ENCODE results near the gene ADCY9. TPM values are rescaled to one million over a fixed set of nuclear protein-coding genes. Genes with fewer than 3 reads are reported as not detected.
A peak's percentile ranks its signal among the peaks of the same experiment; 100 is the strongest.

ADCY9 gene
- total and polyA plus RNA-seq, 8 donors = 6.6 to 20.9 (median 18.0) TPM

DNA sequence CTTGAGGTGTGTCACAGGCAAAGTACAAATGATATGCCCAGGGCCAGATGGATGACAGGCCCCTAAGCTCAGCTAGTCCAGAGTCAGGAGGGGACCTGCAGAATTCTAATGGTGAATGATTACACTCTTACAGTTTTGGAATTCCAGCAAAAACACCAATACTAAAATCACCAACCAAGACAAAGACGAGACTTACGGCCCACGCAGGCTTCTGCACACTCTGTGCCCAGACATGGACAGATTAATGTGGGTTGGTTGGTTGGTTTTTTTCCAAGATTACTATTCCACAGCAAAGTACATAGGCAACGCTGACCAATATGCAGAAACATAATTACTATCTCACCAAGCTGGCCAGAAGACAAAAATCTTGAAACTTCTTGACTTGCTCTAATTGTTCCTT, 9.7 kb downstream of the ADCY9 start:
- Histone ChIP-seq H3K4me3 (no peak overlapping the region), H3K27me3 (no peaks in the 10 kb centered on the region), H3K27ac (no peak overlapping the region), H3K4me1 (peaks cover 0 to 9% (median 7%) of the 10 kb centered on the region in 3 donors), H3K9me3 (no peaks in the 10 kb centered on the region), H3K36me3 (no peaks in the 10 kb centered on the region)
- ATAC-seq = no peak
- DNase-seq = no peak
- 72 to 73% methylated on average over 4 of the region's 4 CpGs for WGBS, 2 donors
- FAIRE-seq = no peak
- intact Hi-C loops (cut with DNase I) = loop anchor here in 2 of 3 donors (10.0 kb wide), 2 partner anchors 102 to 122 kb away; no protein-coding TSS in a partner anchor
- TF ChIP-seq, protein P1, sequence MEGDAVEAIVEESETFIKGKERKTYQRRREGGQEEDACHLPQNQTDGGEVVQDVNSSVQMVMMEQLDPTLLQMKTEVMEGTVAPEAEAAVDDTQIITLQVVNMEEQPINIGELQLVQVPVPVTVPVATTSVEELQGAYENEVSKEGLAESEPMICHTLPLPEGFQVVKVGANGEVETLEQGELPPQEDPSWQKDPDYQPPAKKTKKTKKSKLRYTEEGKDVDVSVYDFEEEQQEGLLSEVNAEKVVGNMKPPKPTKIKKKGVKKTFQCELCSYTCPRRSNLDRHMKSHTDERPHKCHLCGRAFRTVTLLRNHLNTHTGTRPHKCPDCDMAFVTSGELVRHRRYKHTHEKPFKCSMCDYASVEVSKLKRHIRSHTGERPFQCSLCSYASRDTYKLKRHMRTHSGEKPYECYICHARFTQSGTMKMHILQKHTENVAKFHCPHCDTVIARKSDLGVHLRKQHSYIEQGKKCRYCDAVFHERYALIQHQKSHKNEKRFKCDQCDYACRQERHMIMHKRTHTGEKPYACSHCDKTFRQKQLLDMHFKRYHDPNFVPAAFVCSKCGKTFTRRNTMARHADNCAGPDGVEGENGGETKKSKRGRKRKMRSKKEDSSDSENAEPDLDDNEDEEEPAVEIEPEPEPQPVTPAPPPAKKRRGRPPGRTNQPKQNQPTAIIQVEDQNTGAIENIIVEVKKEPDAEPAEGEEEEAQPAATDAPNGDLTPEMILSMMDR (IDR thresholded peaks at IDR 0.05) = no peak

DNA sequence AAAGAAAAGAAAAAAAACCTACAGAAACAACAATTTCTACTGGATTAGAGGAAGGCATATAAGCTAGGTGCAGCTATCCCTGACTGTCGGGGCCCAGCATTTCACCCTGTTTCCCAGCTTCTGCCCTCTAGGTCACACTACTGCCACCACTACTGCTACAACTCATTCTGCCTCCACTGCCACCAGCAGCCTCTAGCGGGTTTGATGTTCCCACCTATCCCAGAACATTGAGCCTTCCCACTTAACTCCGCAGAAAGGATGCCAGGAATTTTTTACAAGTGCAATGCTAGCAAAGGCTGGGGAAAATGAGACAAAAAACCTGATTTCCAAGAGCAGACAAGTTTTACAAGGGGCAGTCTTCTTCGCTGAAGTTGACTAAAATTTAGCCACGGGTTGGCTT, 10.4 kb downstream of the ADCY9 start:
- Histone ChIP-seq H3K4me3 (no peak overlapping the region), H3K9me3 (no peaks in the 10 kb centered on the region), H3K27ac (no peak overlapping the region), H3K27me3 (no peaks in the 10 kb centered on the region), H3K36me3 (no peaks in the 10 kb centered on the region), H3K4me1 (peaks cover 0 to 10% (median 3%) of the 10 kb centered on the region in 3 donors)
- no peak for FAIRE-seq
- 93 to 98% methylated on average over 5 of the region's 5 CpGs for WGBS, 2 donors
- TF ChIP-seq, protein P1 (IDR thresholded peaks at IDR 0.05) = no peak
- no peak for ATAC-seq
- DNase-seq = no peak
- intact Hi-C loops (cut with DNase I) = loop anchor here in 2 of 3 donors (10.0 kb wide), 2 partner anchors 101 to 121 kb away; no protein-coding TSS in a partner anchor

GRCh38 chr16:4103745-4104144, 12.5 kb downstream of the ADCY9 start:
- Histone ChIP-seq H3K4me1 (peaks cover 0 to 13% (median 0%) of the 10 kb centered on the region in 3 donors), H3K27me3 (no peaks in the 10 kb centered on the region), H3K4me3 (no peak overlapping the region), H3K36me3 (no peaks in the 10 kb centered on the region), H3K9me3 (no peaks in the 10 kb centered on the region), H3K27ac (no peak overlapping the region)
- intact Hi-C loops (cut with DNase I) = loop anchor here in 2 of 3 donors (10.0 kb wide), 2 partner anchors 99 to 119 kb away; no protein-coding TSS in a partner anchor
- TF ChIP-seq, protein P1 (IDR thresholded peaks at IDR 0.05) = no peak
- peak in 1 of 6 donors; percentile 15 for DNase-seq
- no peak for ATAC-seq
- WGBS, 2 donors = 94 to 95% methylated on average over 15 of the region's 15 CpGs
- no peak for FAIRE-seq

DNA sequence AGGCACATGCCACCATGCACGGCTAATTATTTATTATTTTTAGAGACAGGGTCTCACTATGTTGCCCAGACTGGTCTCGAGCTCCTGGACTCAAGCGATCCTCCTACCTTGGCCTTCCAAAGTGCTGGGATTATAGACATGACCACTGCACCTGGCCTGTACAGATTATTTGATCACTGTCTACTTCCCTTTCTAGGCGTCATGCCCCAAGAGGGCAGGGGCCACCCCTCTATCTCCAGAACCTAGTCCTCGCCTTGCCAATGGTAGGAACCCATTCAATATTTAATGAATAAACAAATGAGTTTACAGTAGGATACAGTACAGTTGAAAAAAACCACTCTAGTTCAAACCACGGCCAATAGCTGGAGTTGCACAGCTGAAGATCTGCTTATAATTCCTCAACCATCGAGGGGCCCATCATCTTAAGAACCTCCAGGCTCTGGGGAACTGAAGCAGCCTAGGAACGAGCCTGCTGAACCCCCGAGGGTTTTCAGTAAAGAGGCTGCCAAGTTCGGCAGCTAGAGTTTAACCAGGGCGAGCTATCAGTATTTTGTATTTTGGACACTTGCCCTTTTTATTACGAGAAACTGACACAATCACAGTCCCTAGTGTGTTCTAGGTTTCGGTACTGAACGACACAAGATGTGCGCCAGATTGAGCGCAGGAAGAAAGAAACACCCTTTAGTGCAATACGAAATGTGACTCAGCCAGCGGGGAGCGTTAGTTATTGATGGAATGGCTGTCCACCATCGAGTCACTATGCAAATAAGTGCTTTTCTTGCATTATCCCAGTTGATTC, 14.6 kb downstream of the ADCY9 start:
- no peak overlapping the region for H3K4me3 ChIP-seq

More for the DNA sequence above, 14.6 kb downstream of the ADCY9 start:
- peaks cover 0 to 28% (median 0%) of the 10 kb centered on the region in 3 donors for H3K4me1 ChIP-seq
- H3K9me3 ChIP-seq = no peaks in the 10 kb centered on the region
- no peaks in the 10 kb centered on the region for H3K36me3 ChIP-seq
- TF ChIP-seq, protein P1 (IDR thresholded peaks at IDR 0.05) = no peak
- ATAC-seq = peak; percentile 75 to 81 (median 80)
- 33 to 36% methylated on average over 20 of the region's 20 CpGs for WGBS, 2 donors
- intact Hi-C loops (cut with DNase I) = loop anchor here in 2 of 3 donors (10.0 kb wide), 2 partner anchors 97 to 117 kb away; no protein-coding TSS in a partner anchor
- FAIRE-seq = no peak
- DNase-seq = peak in 3 of 6 donors; percentile 38 to 44 (median 39)
- H3K27me3 ChIP-seq = no peaks in the 10 kb centered on the region
- H3K27ac ChIP-seq = peak overlapping the region in 1 of 4 donors; percentile 10
